HG03066 (cell line): ENCODE measurements around the gene TAPBPL.
A peak's percentile ranks its signal among the peaks of the same experiment; 100 is the strongest.
"Not testable (repeated sequence)": the region's sequence is repeated elsewhere in the genome, so short reads cannot be mapped to it uniquely, and the experiment has no call there.

ENCODE experiments used
- ATAC-seq: cut with Tn5 transposase; IDR thresholded peaks from one replicate; pipeline ENCODE4 v1.9.1; 2021; ENCODE audit warnings: low read depth; ENCODE audit not compliant: unreplicated experiment

TAPBPL gene

GRCh38 chr12:6478416-6478815 is 26.6 kb downstream of the TAPBPL start:
- ATAC-seq, result no peak

- no peak for ATAC-seq
These were observed 36.4 kb downstream of the TAPBPL start for GRCh38 chr12:6488240-6488639.

- no peak for ATAC-seq
These were observed 37.6 kb downstream of the TAPBPL start for GRCh38 chr12:6489449-6489848.

- ATAC-seq, result not testable (repeated sequence)
These were observed 38.8 kb downstream of the TAPBPL start for GRCh38 chr12:6490673-6491072.

- ATAC-seq, result peak; percentile 55
These were observed 41.1 kb downstream of the TAPBPL start, which contains the start of gene MRPL51 for GRCh38 chr12:6492838-6493496. Gene MRPL51 (minus strand): TSS chr12:6493262. CDS start chr12:6493136, 126 bp downstream.

- ATAC-seq, result peak; percentile 84
These were observed 41.8 kb downstream of the TAPBPL start, which contains the start of gene NCAPD2 for GRCh38 chr12:6493497-6494257. Gene NCAPD2 (plus strand): TSS chr12:6494102. CDS start chr12:6495099, 997 bp downstream.

GRCh38 chr12:6494258-6494743 is 42.5 kb downstream of the TAPBPL start:
- no peak for ATAC-seq

- ATAC-seq, result no peak
These were observed 43.1 kb downstream of the TAPBPL start for GRCh38 chr12:6494968-6495367.

GRCh38 chr12:6497291-6497690 is 45.4 kb downstream of the TAPBPL start:
- not testable (repeated sequence) for ATAC-seq

- ATAC-seq, result no peak
These were observed 48.6 kb downstream of the TAPBPL start for GRCh38 chr12:6500466-6500865.

GRCh38 chr12:6507102-6507998 is 55.5 kb downstream of the TAPBPL start:
- ATAC-seq, result no peak

- no peak for ATAC-seq
These were observed 56.2 kb downstream of the TAPBPL start for GRCh38 chr12:6508087-6508486.
